ENCODE results near the gene RPAP2.

- TF ChIP-seq CTCF (IDR thresholded peaks at IDR 0.05; ENCODE audit: control extremely low read depth in 1 of 3, insufficient read depth in 1 of 3, low read depth in 1 of 3, low read length in 3 of 3) (no peak), POLR2A (IDR thresholded peaks at IDR 0.05; ENCODE audit: control extremely low read depth in 1 of 2, low read depth in 2 of 2, low read length in 2 of 2) (no peak), HDAC6 (IDR thresholded peaks at IDR 0.05; ENCODE audit: low read depth, low read length) (no peak), EP300 (IDR thresholded peaks at IDR 0.05; ENCODE audit: borderline replicate concordance in 1 of 2, low read depth in 2 of 2, low read length in 2 of 2) (no peak), MAX (IDR thresholded peaks at IDR 0.05) (no peak), EZH2 (IDR thresholded peaks at IDR 0.05; ENCODE audit: low read depth, low read length, severe bottlenecking) (no peak), CHD2 (IDR thresholded peaks at IDR 0.05; ENCODE audit: low read length) (no peak), SP4 (IDR thresholded peaks at IDR 0.05; ENCODE audit: low read length) (no peak), SRF (IDR thresholded peaks at IDR 0.05; ENCODE audit: low read depth, low read length) (no peak), RAD21 (IDR thresholded peaks at IDR 0.05 in 1 of 2, conservative IDR thresholded peaks at IDR 0.05 in 1 of 2; ENCODE audit: low read depth in 2 of 2, low read length in 2 of 2) (no peak), NRF1 (IDR thresholded peaks at IDR 0.05; ENCODE audit: low read depth, low read length) (no peak), YY1 (IDR thresholded peaks at IDR 0.05; ENCODE audit: low read depth, low read length) (no peak)
These were observed 64.1 kb downstream of the RPAP2 start for GRCh38 chr1:92362970-92363369.

Measured in H1 (cell line).